Mesendoderm (in vitro differentiated cells): ENCODE measurements around the gene ZNF764. TPM values are rescaled to one million over a fixed set of nuclear protein-coding genes. Genes with fewer than 3 reads are reported as not detected.

Source experiments
- DNase-seq: peaks from one replicate; pipeline ENCODE4 v3.0.0; 2013
- H2AK5ac ChIP-seq: 2 replicates; pipeline ENCODE4 v1.6.1; 2013; ENCODE audit warnings: low read length, inconsistent platforms
- H2BK120ac ChIP-seq: 2 replicates; pipeline ENCODE4 v1.6.1; 2013; ENCODE audit warnings: low read depth, mild to moderate bottlenecking, low read length, moderate library complexity, mixed read lengths
- H2BK15ac ChIP-seq: replicated peaks from 2 replicates; pipeline ENCODE4 v1.6.1; 2013; ENCODE audit warnings: low read depth, mild to moderate bottlenecking, moderate library complexity
- H2BK5ac ChIP-seq: 2 replicates; pipeline ENCODE4 v1.6.1; 2013; ENCODE audit warnings: low read length, inconsistent platforms
- H3K18ac ChIP-seq: 2 replicates; pipeline ENCODE4 v1.6.1; 2013; ENCODE audit warnings: mild to moderate bottlenecking, low read length, mixed read lengths
- H3K23ac ChIP-seq: one replicate; pipeline ENCODE4 v1.6.1; 2013; ENCODE audit warnings: low read length
- H3K27ac ChIP-seq: 2 replicates; pipeline ENCODE4 v1.5.1; 2013; ENCODE audit warnings: low read depth, mild to moderate bottlenecking, inconsistent platforms, low read length, moderate library complexity
- H3K27me3 ChIP-seq: 2 replicates; pipeline ENCODE4 v1.6.1; 2013; ENCODE audit warnings: low read length, control low read depth, mild to moderate bottlenecking, inconsistent platforms; ENCODE audit not compliant: insufficient read depth, poor library complexity
- H3K36me3 ChIP-seq: 2 replicates; pipeline ENCODE4 v1.6.1; 2013; ENCODE audit warnings: low read length, inconsistent platforms; ENCODE audit not compliant: control insufficient read depth, insufficient read depth
- H3K4ac ChIP-seq: one replicate; pipeline ENCODE4 v1.6.1; 2013; ENCODE audit warnings: low read depth, mild to moderate bottlenecking, low read length, moderate library complexity
- H3K4me1 ChIP-seq: 2 replicates; pipeline ENCODE4 v1.6.1; 2013; ENCODE audit warnings: low read depth, low read length, inconsistent platforms; ENCODE audit not compliant: control insufficient read depth
- H3K4me2 ChIP-seq: 2 replicates; pipeline ENCODE4 v1.6.1; 2013; ENCODE audit warnings: low read length
- H3K4me3 ChIP-seq: 2 replicates; pipeline ENCODE4 v1.5.1; 2013; ENCODE audit warnings: mild to moderate bottlenecking, low read length
- H3K56ac ChIP-seq: one replicate; pipeline ENCODE4 v1.6.1; 2013; ENCODE audit warnings: low read length
- H3K79me1 ChIP-seq: 2 replicates; pipeline ENCODE4 v1.6.1; 2013; ENCODE audit warnings: low read length, inconsistent platforms
- H3K79me2 ChIP-seq: 2 replicates; pipeline ENCODE4 v1.6.1; 2013; ENCODE audit warnings: mild to moderate bottlenecking, low read length; ENCODE audit not compliant: control insufficient read depth, insufficient read depth
- H3K9ac ChIP-seq: 2 replicates; pipeline ENCODE4 v1.6.1; 2013; ENCODE audit warnings: low read length, inconsistent platforms
- H4K5ac ChIP-seq: one replicate; pipeline ENCODE4 v1.6.1; 2013; ENCODE audit warnings: low read length
- H4K8ac ChIP-seq: one replicate; pipeline ENCODE4 v1.6.1; 2013; ENCODE audit warnings: low read depth, mild to moderate bottlenecking, control low read depth, low read length, moderate library complexity
- WGBS: extraction: QIAGEN DNeasy Blood & Tissue Kit; methylation state at CpG from one replicate; pipeline ENCODE4 v1.1.7; 2013; ENCODE audit warnings: low lambda C conversion rate, missing lambda C conversion rate; ENCODE audit not compliant: insufficient coverage; ENCODE audit errors: extremely low coverage; 5-methylcytosine and 5-hydroxymethylcytosine counted together
- polyA plus RNA-seq, 2 experiments: library from polyadenylated mRNA; stranded (reverse); fragments of 200-250 nt; gene quantifications; one replicate each; pipeline ENCODE4 v1.2.3, GENCODE V29; 2013

ZNF764 gene
- polyA plus RNA-seq (2013, experiment 1 of 2): 3.5 TPM
- polyA plus RNA-seq (2013, experiment 2 of 2): 3.3 TPM

DNA sequence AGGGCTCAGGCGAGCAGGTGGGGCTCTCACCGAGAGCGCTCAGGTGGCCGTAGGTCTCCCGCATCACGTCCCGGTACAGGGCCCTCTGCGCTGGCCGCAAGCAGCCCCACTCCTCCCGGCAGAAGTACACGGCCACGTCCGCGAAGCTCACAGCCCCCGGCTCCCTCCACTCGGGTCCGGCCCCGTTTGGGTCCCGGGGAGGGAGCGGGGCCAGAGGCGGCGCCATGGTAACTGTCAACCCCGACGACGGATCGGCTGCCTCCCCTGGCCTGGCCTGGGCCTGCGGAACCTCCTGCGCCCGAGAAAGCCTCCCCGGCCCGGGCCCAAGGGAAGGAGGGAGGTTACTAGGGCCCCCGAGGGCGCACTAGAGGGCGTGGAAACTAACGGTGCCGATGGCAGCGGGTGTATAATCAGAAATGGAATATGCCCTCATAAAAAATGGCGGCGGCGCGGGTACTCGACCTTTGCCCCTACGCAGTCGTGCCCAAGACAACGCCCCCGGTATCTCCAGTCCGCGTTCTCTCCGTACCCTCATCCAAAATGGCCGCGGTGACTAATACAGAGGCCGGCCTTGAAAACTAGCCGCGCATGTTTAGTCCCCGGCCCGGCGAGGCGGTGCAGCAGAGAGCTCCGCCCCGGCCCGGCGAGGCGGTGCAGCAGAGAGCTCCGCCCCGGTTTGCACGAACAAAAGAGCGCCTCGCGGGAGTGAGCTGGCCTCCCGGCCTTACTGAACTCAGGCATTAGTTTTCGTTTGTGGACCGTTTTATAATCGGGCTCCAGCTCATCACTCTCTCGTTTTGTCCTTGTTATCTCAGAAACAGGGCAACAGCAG lies at the start of gene ZNF764:
Gene ZNF764 (minus strand): TSS at position 418 of the 832 bp plus-strand sequence. CDS start 192 bp downstream, at position 226.
- Histone ChIP-seq H3K9ac (peak within 1 kb of the TSS; percentile 92), H3K18ac (peak within 1 kb of the TSS; percentile 86), H3K23ac (peak within 1 kb of the TSS; percentile 97), H2AK5ac (peak within 1 kb of the TSS; percentile 67), H4K5ac (no peak within 1 kb of the TSS), H3K56ac (peak within 1 kb of the TSS; percentile 90), H4K8ac (peak within 1 kb of the TSS; percentile 77), H3K27me3 (no peaks in the 10 kb centered on the region), H3K4me3 (peak within 1 kb of the TSS; percentile 77), H2BK5ac (peak within 1 kb of the TSS; percentile 55), H2BK15ac (no peak within 1 kb of the TSS), H2BK120ac (no peak within 1 kb of the TSS), H3K79me2 (no peaks in the 10 kb centered on the region), H3K4ac (peak within 1 kb of the TSS; percentile 64), H3K79me1 (peaks cover 5% of the 10 kb centered on the region), H3K4me1 (no peaks in the 10 kb centered on the region), H3K4me2 (peak within 1 kb of the TSS; percentile 69), H3K36me3 (no peaks in the 10 kb centered on the region), H3K27ac (peak within 1 kb of the TSS; percentile 95)
- WGBS: no CpG with 5 or more reads among the region's 74 CpGs
- peak; percentile 99 for DNase-seq

DNA sequence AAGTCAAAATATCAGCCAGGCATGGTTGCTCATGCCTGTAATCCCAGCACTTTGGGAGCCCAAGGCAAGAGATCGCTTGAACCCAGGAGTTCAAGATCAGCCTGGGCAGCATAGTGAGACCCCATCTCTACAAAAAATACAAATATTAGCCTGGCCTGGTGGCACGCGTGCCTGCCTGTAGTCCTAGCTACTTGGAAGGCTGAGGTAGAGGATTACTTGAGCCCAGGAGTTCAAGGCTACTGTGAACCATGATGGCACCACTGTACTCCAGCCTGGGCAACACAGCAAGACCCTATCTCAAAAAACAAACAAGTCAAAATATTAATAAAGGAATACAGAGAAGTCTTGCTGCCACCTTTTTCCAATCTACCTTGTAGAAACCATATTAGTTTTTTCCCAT lies 47.8 kb upstream of the ZNF764 start:
- Histone ChIP-seq H3K4ac (no peak overlapping the region), H2BK5ac (no peak overlapping the region), H3K36me3 (peaks cover 11% of the 10 kb centered on the region), H2BK120ac (no peak overlapping the region), H3K56ac (no peak overlapping the region), H3K9ac (no peak overlapping the region), H3K27me3 (no peaks in the 10 kb centered on the region), H2BK15ac (no peak overlapping the region), H3K27ac (no peak overlapping the region), H4K8ac (no peak overlapping the region), H3K23ac (no peak overlapping the region), H3K79me1 (peaks cover 1% of the 10 kb centered on the region), H3K4me2 (no peak overlapping the region), H4K5ac (no peak overlapping the region), H3K79me2 (no peaks in the 10 kb centered on the region), H3K4me1 (peaks cover 1% of the 10 kb centered on the region), H3K4me3 (no peak overlapping the region), H2AK5ac (no peak overlapping the region), H3K18ac (no peak overlapping the region)
- no CpG with 5 or more reads among the region's 3 CpGs for WGBS
- no peak for DNase-seq

DNA sequence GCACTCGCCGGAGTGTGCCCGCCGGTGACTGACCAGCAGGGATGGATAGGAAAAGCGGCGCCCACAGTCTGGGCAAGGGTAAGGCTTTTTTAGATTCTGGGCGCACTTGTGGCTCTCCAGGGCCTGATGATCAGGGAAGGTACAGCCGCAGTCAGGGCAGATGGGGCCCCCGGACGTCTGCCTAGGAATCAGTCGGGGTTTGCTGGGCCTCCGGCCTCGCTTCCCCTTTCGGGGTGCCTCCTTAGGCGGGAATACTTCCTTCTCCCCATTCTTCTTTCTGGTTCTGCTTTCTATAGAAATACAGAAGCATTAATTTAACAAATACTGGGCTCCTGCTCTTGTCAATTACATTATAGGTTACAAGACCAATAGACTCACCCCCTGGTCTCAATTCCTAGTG lies 47.0 kb upstream of the ZNF764 start:
- Histone ChIP-seq H2BK120ac (no peak overlapping the region), H3K23ac (no peak overlapping the region), H3K27ac (no peak overlapping the region), H3K79me1 (peaks cover 1% of the 10 kb centered on the region), H3K4me3 (no peak overlapping the region), H2BK15ac (no peak overlapping the region), H3K79me2 (no peaks in the 10 kb centered on the region), H4K8ac (no peak overlapping the region), H3K4me2 (no peak overlapping the region), H3K4me1 (peaks cover 1% of the 10 kb centered on the region), H3K36me3 (peaks cover 11% of the 10 kb centered on the region), H3K9ac (no peak overlapping the region), H3K18ac (no peak overlapping the region), H3K27me3 (no peaks in the 10 kb centered on the region), H2BK5ac (no peak overlapping the region), H2AK5ac (no peak overlapping the region), H3K4ac (no peak overlapping the region), H4K5ac (no peak overlapping the region), H3K56ac (no peak overlapping the region)
- no CpG with 5 or more reads among the region's 15 CpGs for WGBS
- no peak for DNase-seq

DNA sequence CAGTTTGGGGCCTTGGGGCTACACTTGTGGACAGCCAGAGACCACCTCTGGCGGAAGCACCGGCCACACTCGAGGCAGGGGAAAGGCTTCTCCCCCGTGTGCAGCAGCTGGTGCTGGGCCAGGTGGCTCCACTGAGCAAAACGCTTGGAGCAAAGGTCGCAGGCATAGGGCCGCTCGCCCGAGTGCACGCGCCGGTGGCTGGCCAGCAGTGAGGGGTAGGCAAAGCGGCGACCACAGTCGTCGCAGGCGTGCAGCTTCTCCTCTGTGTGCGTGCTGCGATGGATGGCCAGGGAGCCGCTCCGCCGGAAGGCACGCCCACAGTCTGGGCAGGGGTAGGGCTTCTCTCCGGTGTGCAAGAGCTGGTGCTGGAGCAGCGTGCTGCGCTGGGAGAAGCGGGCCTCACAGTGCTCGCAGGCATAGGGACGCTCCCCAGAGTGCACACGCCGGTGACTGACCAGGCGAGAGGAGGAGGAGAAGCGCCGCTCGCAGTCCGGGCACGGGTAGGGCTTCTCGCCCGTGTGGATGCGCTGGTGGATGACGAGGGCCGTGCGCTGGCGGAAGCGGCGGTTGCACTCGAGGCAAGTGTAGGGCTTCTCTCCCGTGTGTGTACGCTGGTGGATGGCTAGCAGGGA lies 46.3 kb upstream of the ZNF764 start:
- H3K4me1 ChIP-seq: peaks cover 1% of the 10 kb centered on the region
- peaks cover 1% of the 10 kb centered on the region for H3K79me1 ChIP-seq
- WGBS: no CpG with 5 or more reads among the region's 49 CpGs
- peaks cover 11% of the 10 kb centered on the region for H3K36me3 ChIP-seq
- H4K5ac ChIP-seq: no peak overlapping the region
- no peak overlapping the region for H3K9ac ChIP-seq
- H3K27me3 ChIP-seq: no peaks in the 10 kb centered on the region
- no peak overlapping the region for H2BK120ac ChIP-seq
- H4K8ac ChIP-seq: no peak overlapping the region
- H2BK15ac ChIP-seq: no peak overlapping the region
- H3K79me2 ChIP-seq: no peaks in the 10 kb centered on the region
- H3K4ac ChIP-seq: no peak overlapping the region
- no peak overlapping the region for H3K56ac ChIP-seq
- no peak overlapping the region for H2BK5ac ChIP-seq
- DNase-seq: no peak
- no peak overlapping the region for H3K4me2 ChIP-seq
- H3K18ac ChIP-seq: no peak overlapping the region
- no peak overlapping the region for H3K27ac ChIP-seq
- H3K23ac ChIP-seq: no peak overlapping the region
- H3K4me3 ChIP-seq: no peak overlapping the region
- no peak overlapping the region for H2AK5ac ChIP-seq

DNA sequence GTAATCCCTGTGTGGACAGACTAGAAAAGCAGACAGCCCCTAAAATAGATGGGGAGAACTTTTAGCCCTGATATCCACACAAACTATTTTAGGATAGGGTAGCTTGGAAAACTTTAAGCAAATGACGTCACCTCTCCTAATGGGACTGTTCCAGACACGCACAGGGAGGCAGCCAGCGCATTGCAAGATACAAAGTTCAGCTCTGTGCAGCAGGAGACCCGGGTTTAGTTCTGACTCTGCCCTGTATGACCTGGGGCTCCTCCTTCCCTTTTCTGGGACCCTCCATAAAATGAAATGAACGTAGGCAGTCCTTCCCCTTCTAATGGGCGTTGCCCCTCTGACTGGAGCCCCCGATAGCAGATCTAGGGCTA lies 45.8 kb upstream of the ZNF764 start:
- DNase-seq: no peak
- H3K4me2 ChIP-seq: no peak overlapping the region
- no peak overlapping the region for H2BK15ac ChIP-seq
- H2AK5ac ChIP-seq: no peak overlapping the region
- no peak overlapping the region for H3K4ac ChIP-seq
- no peak overlapping the region for H3K9ac ChIP-seq
- no peak overlapping the region for H3K18ac ChIP-seq
- no peak overlapping the region for H2BK120ac ChIP-seq
- no peak overlapping the region for H4K8ac ChIP-seq
- no peak overlapping the region for H2BK5ac ChIP-seq
- no peak overlapping the region for H3K4me3 ChIP-seq
- peaks cover 11% of the 10 kb centered on the region for H3K36me3 ChIP-seq
- no peak overlapping the region for H3K23ac ChIP-seq
- H3K27me3 ChIP-seq: no peaks in the 10 kb centered on the region
- peaks cover 1% of the 10 kb centered on the region for H3K79me1 ChIP-seq
- H4K5ac ChIP-seq: no peak overlapping the region
- H3K79me2 ChIP-seq: no peaks in the 10 kb centered on the region
- no CpG with 5 or more reads among the region's 7 CpGs for WGBS
- H3K27ac ChIP-seq: no peak overlapping the region
- H3K56ac ChIP-seq: no peak overlapping the region
- H3K4me1 ChIP-seq: peaks cover 1% of the 10 kb centered on the region
